Measurements from ENCODE around the gene TMED4. TPM values are rescaled to one million over a fixed set of nuclear protein-coding genes. Genes with fewer than 3 reads are reported as not detected.

The TMED4 gene
- total and polyA plus RNA-seq, 10 of the 15 experiments (the other 5 are each of a cell fraction or from before 2014, with no cell fraction given) = 20.8 to 71.3 (median 51.0) TPM

GRCh38 chr7:44573464-44574286 is 8.4 kb downstream of the TMED4 start, which contains the start of gene DDX56 (continued):
- TF ChIP-seq, protein P1, sequence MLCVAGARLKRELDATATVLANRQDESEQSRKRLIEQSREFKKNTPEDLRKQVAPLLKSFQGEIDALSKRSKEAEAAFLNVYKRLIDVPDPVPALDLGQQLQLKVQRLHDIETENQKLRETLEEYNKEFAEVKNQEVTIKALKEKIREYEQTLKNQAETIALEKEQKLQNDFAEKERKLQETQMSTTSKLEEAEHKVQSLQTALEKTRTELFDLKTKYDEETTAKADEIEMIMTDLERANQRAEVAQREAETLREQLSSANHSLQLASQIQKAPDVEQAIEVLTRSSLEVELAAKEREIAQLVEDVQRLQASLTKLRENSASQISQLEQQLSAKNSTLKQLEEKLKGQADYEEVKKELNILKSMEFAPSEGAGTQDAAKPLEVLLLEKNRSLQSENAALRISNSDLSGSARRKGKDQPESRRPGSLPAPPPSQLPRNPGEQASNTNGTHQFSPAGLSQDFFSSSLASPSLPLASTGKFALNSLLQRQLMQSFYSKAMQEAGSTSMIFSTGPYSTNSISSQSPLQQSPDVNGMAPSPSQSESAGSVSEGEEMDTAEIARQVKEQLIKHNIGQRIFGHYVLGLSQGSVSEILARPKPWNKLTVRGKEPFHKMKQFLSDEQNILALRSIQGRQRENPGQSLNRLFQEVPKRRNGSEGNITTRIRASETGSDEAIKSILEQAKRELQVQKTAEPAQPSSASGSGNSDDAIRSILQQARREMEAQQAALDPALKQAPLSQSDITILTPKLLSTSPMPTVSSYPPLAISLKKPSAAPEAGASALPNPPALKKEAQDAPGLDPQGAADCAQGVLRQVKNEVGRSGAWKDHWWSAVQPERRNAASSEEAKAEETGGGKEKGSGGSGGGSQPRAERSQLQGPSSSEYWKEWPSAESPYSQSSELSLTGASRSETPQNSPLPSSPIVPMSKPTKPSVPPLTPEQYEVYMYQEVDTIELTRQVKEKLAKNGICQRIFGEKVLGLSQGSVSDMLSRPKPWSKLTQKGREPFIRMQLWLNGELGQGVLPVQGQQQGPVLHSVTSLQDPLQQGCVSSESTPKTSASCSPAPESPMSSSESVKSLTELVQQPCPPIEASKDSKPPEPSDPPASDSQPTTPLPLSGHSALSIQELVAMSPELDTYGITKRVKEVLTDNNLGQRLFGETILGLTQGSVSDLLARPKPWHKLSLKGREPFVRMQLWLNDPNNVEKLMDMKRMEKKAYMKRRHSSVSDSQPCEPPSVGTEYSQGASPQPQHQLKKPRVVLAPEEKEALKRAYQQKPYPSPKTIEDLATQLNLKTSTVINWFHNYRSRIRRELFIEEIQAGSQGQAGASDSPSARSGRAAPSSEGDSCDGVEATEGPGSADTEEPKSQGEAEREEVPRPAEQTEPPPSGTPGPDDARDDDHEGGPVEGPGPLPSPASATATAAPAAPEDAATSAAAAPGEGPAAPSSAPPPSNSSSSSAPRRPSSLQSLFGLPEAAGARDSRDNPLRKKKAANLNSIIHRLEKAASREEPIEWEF (IDR thresholded peaks at IDR 0.05; ENCODE audit: insufficient replicate concordance, low read depth, low read length) = no peak
- TF ChIP-seq POLR2A (IDR thresholded peaks at IDR 0.05; ENCODE audit: low read depth, low read length) = peak; percentile 96
- TF ChIP-seq SREBF2 (IDR thresholded peaks at IDR 0.05; ENCODE audit: low read length) = no peak
- no peak for TF ChIP-seq ZNF384 (IDR thresholded peaks at IDR 0.05; ENCODE audit: borderline replicate concordance, low read depth, low read length)
- peak; percentile 62 for TF ChIP-seq NR2F1 (conservative IDR thresholded peaks at IDR 0.05)
- no peak for TF ChIP-seq EZH2 (IDR thresholded peaks at IDR 0.05; ENCODE audit: borderline replicate concordance, control insufficient read depth, low read depth, low read length)
- TF ChIP-seq TCF7 (IDR thresholded peaks at IDR 0.05; ENCODE audit: borderline replicate concordance) = no peak
- no peak for TF ChIP-seq TCF12 (IDR thresholded peaks at IDR 0.05; ENCODE audit: low read depth, low read length)
- TF ChIP-seq JUND (IDR thresholded peaks at IDR 0.05; ENCODE audit: low read depth, low read length) = no peak
- no peak for TF ChIP-seq CBX3 (IDR thresholded peaks at IDR 0.05; ENCODE audit: borderline replicate concordance, low read depth)
- TF ChIP-seq REST (IDR thresholded peaks at IDR 0.05; ENCODE audit: low read depth, low read length) = no peak
- TF ChIP-seq MTA3 (IDR thresholded peaks at IDR 0.05; ENCODE audit: borderline replicate concordance, low read length) = no peak
- TF ChIP-seq SUZ12 (IDR thresholded peaks at IDR 0.05; ENCODE audit: unreplicated experiment) = no peak
- TF ChIP-seq, protein P2, sequence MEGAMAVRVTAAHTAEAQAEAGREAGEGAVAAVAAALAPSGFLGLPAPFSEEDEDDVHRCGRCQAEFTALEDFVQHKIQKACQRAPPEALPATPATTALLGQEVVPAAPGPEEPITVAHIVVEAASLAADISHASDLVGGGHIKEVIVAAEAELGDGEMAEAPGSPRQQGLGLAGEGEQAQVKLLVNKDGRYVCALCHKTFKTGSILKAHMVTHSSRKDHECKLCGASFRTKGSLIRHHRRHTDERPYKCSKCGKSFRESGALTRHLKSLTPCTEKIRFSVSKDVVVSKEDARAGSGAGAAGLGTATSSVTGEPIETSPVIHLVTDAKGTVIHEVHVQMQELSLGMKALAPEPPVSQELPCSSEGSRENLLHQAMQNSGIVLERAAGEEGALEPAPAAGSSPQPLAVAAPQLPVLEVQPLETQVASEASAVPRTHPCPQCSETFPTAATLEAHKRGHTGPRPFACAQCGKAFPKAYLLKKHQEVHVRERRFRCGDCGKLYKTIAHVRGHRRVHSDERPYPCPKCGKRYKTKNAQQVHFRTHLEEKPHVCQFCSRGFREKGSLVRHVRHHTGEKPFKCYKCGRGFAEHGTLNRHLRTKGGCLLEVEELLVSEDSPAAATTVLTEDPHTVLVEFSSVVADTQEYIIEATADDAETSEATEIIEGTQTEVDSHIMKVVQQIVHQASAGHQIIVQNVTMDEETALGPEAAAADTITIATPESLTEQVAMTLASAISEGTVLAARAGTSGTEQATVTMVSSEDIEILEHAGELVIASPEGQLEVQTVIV (IDR thresholded peaks at IDR 0.05; ENCODE audit: borderline replicate concordance, partially characterized antibody) = peak; percentile 76
- TF ChIP-seq CHD1 (IDR thresholded peaks at IDR 0.05; ENCODE audit: low read depth, low read length) = no peak
- TF ChIP-seq RELB (IDR thresholded peaks at IDR 0.05; ENCODE audit: low read depth) = peak; percentile 80
